Activated naive CD8-positive, alpha-beta T cell treated with anti-CD3 and anti-CD28 coated beads, Interleukin-2, amount 50 U/mL, for 16 hours (primary cell): ENCODE measurements around the gene PHYHD1.
"Not testable (repeated sequence)": the region's sequence is repeated elsewhere in the genome, so short reads cannot be mapped to it uniquely, and the experiment has no call there.

Experiments used
- DNase-seq: peaks from one replicate; pipeline ENCODE4 v3.0.0-alpha.2; 2020; ENCODE audit warnings: low read depth, low spot score

The PHYHD1 gene

GRCh38 chr9:128921881-128922763, 1.3 kb downstream of the PHYHD1 start:
- no peak for DNase-seq

- DNase-seq: no peak
Observed at GRCh38 chr9:128923493-128923883, 2.7 kb downstream of the PHYHD1 start.

- DNase-seq: peak; percentile 16
Observed at GRCh38 chr9:128927731-128928411, 7.1 kb downstream of the PHYHD1 start.

- no peak for DNase-seq
Observed at GRCh38 chr9:128928624-128929023, 7.8 kb downstream of the PHYHD1 start.

- no peak for DNase-seq
Observed at GRCh38 chr9:128929560-128929959, 8.8 kb downstream of the PHYHD1 start.

- DNase-seq: no peak
Observed at GRCh38 chr9:128933731-128934130, 12.9 kb downstream of the PHYHD1 start.

- no peak for DNase-seq
Observed at GRCh38 chr9:128936171-128936865, 15.5 kb downstream of the PHYHD1 start.

- DNase-seq: no peak
Observed at GRCh38 chr9:128937310-128938165, 16.8 kb downstream of the PHYHD1 start.

- no peak for DNase-seq
Observed at GRCh38 chr9:128940271-128940921, 19.6 kb downstream of the PHYHD1 start.

- DNase-seq: no peak
Observed at GRCh38 chr9:128940946-128941755, 20.4 kb downstream of the PHYHD1 start.

- no peak for DNase-seq
Observed at GRCh38 chr9:128943832-128944620, 23.2 kb downstream of the PHYHD1 start.

- not testable (repeated sequence) for DNase-seq
Observed at GRCh38 chr9:128944966-128945365, 24.2 kb downstream of the PHYHD1 start.

GRCh38 chr9:128945798-128946501, 25.2 kb downstream of the PHYHD1 start:
- DNase-seq: no peak

- no peak for DNase-seq
Observed at GRCh38 chr9:128946571-128947276, 25.9 kb downstream of the PHYHD1 start.

- no peak for DNase-seq
Observed at GRCh38 chr9:128947277-128947526, 26.4 kb downstream of the PHYHD1 start.

- DNase-seq: peak; percentile 98
Observed at GRCh38 chr9:128947527-128948301, 26.9 kb downstream of the PHYHD1 start, which contains the start of the genes DOLK and NUP188. TSS of gene DOLK (minus strand) at chr9:128947603. CDS start at chr9:128947303, 300 bp downstream. TSS of gene NUP188 (plus strand) at chr9:128947699. CDS start at chr9:128947720, 21 bp downstream.

- not testable (repeated sequence) for DNase-seq
Observed at GRCh38 chr9:128961403-128961802, 40.6 kb downstream of the PHYHD1 start.
